IMR-90 (cell line): Measurements from ENCODE around the gene PLPP7. TPM values are rescaled to one million over a fixed set of nuclear protein-coding genes. Genes with fewer than 3 reads are reported as not detected.

Experiments used
- ATAC-seq: fragments of 200-7000 bp; cut with Tn5 transposase; 2 replicates; pipeline ENCODE4 v1.9.1; 2020; ENCODE audit warnings: low read depth, mild to moderate bottlenecking, moderate library complexity
- BruUV-seq: library from RNA; stranded (reverse); fragments of 400-500 nt; replicated peaks from 2 replicates; lab custom pipeline; 2021; lab: Mats Ljungman, UMichigan
- CTCF ChIA-PET: fragments of 300-600 bp; formaldehyde crosslinking; extraction: SDS; loops from one replicate; lab custom pipeline; 2021; ENCODE audit warnings: antibody characterized with exemption; lab: Yijun Ruan, JAX
- POLR2A ChIA-PET: fragments of 300-600 bp; sonication (Branson Sonifier 250); formaldehyde crosslinking; loops from one replicate; lab custom pipeline; 2022; ENCODE audit warnings: antibody characterized with exemption; ENCODE audit not compliant: unreplicated experiment; lab: Charles Lee
- DNase-seq: peaks from one replicate; pipeline ENCODE4 v3.0.0; 2013
- H2AFZ ChIP-seq: replicated peaks from 2 replicates; pipeline ENCODE3; 2013; ENCODE audit warnings: low read length, mild to moderate bottlenecking; ENCODE audit not compliant: poor library complexity
- H2AK5ac ChIP-seq: 2 replicates; pipeline ENCODE4 v1.6.1; 2013; ENCODE audit warnings: low read depth, low read length, inconsistent platforms
- H2AK9ac ChIP-seq: replicated peaks from 2 replicates; pipeline ENCODE3; 2013; ENCODE audit warnings: mild to moderate bottlenecking, low read depth, low read length, moderate library complexity; ENCODE audit not compliant: poor library complexity
- H2BK120ac ChIP-seq: 2 replicates; pipeline ENCODE4 v1.6.1; 2013; ENCODE audit warnings: low read depth, low read length, inconsistent platforms
- H2BK15ac ChIP-seq: 3 replicates; pipeline ENCODE4 v1.6.1; 2013; ENCODE audit warnings: low read depth, low read length, inconsistent platforms
- H2BK20ac ChIP-seq: 2 replicates; pipeline ENCODE4 v1.6.1; 2013; ENCODE audit warnings: low read depth, mild to moderate bottlenecking, inconsistent platforms, low read length, moderate library complexity
- H2BK5ac ChIP-seq: 2 replicates; pipeline ENCODE4 v1.6.1; 2013; ENCODE audit warnings: mild to moderate bottlenecking, low read depth, low read length, inconsistent platforms; ENCODE audit not compliant: poor library complexity, severe bottlenecking
- H3K14ac ChIP-seq: replicated peaks from 2 replicates; pipeline ENCODE4 v1.6.1; 2013; ENCODE audit warnings: low read depth, low read length, inconsistent platforms
- H3K18ac ChIP-seq: 2 replicates; pipeline ENCODE4 v1.6.1; 2013; ENCODE audit warnings: low read depth, low read length, control low read depth
- H3K23ac ChIP-seq: 2 replicates; pipeline ENCODE4 v1.6.1; 2013; ENCODE audit warnings: low read depth, low read length, inconsistent platforms
- H3K27ac ChIP-seq: 2 replicates; pipeline ENCODE4 v1.5.1; 2013; ENCODE audit warnings: mild to moderate bottlenecking, control low read depth, low read length; ENCODE audit not compliant: insufficient read depth
- H3K27me3 ChIP-seq: 2 replicates; pipeline ENCODE4 v1.6.1; 2013; ENCODE audit warnings: low read length; ENCODE audit not compliant: control insufficient read depth, insufficient read depth
- H3K36me3 ChIP-seq: 2 replicates; pipeline ENCODE4 v1.6.1; 2013; ENCODE audit warnings: low read length, mixed read lengths; ENCODE audit not compliant: control insufficient read depth, insufficient read depth
- H3K4ac ChIP-seq: 2 replicates; pipeline ENCODE4 v1.6.1; 2013; ENCODE audit warnings: low read depth, low read length, inconsistent platforms
- H3K4me1 ChIP-seq: 2 replicates; pipeline ENCODE4 v1.6.1; 2013; ENCODE audit warnings: low read length, mixed read lengths; ENCODE audit not compliant: control insufficient read depth, insufficient read depth
- H3K4me2 ChIP-seq: 2 replicates; pipeline ENCODE4 v1.6.1; 2013; ENCODE audit warnings: low read depth, mild to moderate bottlenecking, control low read depth, low read length, moderate library complexity
- H3K4me3 ChIP-seq: 2 replicates; pipeline ENCODE4 v1.5.1; 2013; ENCODE audit warnings: low read depth, mild to moderate bottlenecking, control low read depth, low read length, moderate library complexity; ENCODE audit not compliant: insufficient read depth
- H3K56ac ChIP-seq: 2 replicates; pipeline ENCODE4 v1.6.1; 2013; ENCODE audit warnings: low read length, inconsistent platforms; ENCODE audit not compliant: insufficient read depth; ENCODE audit errors: extremely low read depth
- H3K79me1 ChIP-seq, 2 experiments: 2 replicates each; pipeline ENCODE4 v1.6.1; 2013; ENCODE audit warnings: low read length in 2 of 2, inconsistent platforms in 1 of 2, low read depth in 1 of 2
- H3K9ac ChIP-seq: 2 replicates; pipeline ENCODE4 v1.6.1; 2013; ENCODE audit warnings: low read depth, low read length, control low read depth
- H3K9me1 ChIP-seq: 2 replicates; pipeline ENCODE4 v1.6.1; 2013; ENCODE audit warnings: low read length, inconsistent platforms; ENCODE audit not compliant: insufficient read depth
- H3K9me3 ChIP-seq: 2 replicates; pipeline ENCODE4 v1.6.1; 2013; ENCODE audit warnings: low read length; ENCODE audit not compliant: control insufficient read depth, insufficient read depth
- H4K20me1 ChIP-seq: 2 replicates; pipeline ENCODE4 v1.6.1; 2013; ENCODE audit warnings: low read length, inconsistent platforms; ENCODE audit not compliant: insufficient read depth
- H4K5ac ChIP-seq: 2 replicates; pipeline ENCODE4 v1.6.1; 2013; ENCODE audit warnings: mild to moderate bottlenecking, low read depth, low read length, control low read depth
- H4K8ac ChIP-seq, 2 experiments: 2 replicates each; pipeline ENCODE4 v1.6.1; 2013; ENCODE audit warnings: low read depth in 2 of 2, low read length in 2 of 2, control low read depth in 1 of 2, inconsistent platforms in 1 of 2
- H4K91ac ChIP-seq: 2 replicates; pipeline ENCODE4 v1.6.1; 2013; ENCODE audit warnings: low read depth, low read length, inconsistent platforms; ENCODE audit not compliant: insufficient read depth
- CHD1 ChIP-seq: IDR thresholded peaks from 2 replicates; pipeline ENCODE4 v1.6.1; 2012; ENCODE audit warnings: low read depth, low read length, improper control_type of control experiment
- ELK1 ChIP-seq: fragments of 150-350 bp; IDR thresholded peaks from 2 replicates; pipeline ENCODE4 v1.6.1; 2016; ENCODE audit warnings: low read depth, mild to moderate bottlenecking, low read length, moderate library complexity, borderline replicate concordance
- MXI1 ChIP-seq: IDR thresholded peaks from 2 replicates; pipeline ENCODE4 v1.6.1; 2012; ENCODE audit warnings: low read depth, mild to moderate bottlenecking, low read length, moderate library complexity, borderline replicate concordance
- POLR2A ChIP-seq: IDR thresholded peaks from 2 replicates; pipeline ENCODE4 v1.6.1; 2012; ENCODE audit warnings: mild to moderate bottlenecking, low read depth, low read length
- RFX5 ChIP-seq: IDR thresholded peaks from 2 replicates; pipeline ENCODE4 v1.8.0; 2012; ENCODE audit warnings: low read depth, mild to moderate bottlenecking, low read length, moderate library complexity
- USF2 ChIP-seq: fragments of 150-350 bp; IDR thresholded peaks from 2 replicates; pipeline ENCODE4 v1.6.1; 2017; ENCODE audit warnings: mild to moderate bottlenecking, antibody characterized with exemption, low read length, low read depth
- WGBS, 2 experiments: methylation state at CpG; one replicate each; pipeline versions ENCODE4 v1.1.5 to v1.1.7; 2013; ENCODE audit warnings: missing lambda C conversion rate in 2 of 2; ENCODE audit not compliant: insufficient read length in 1 of 2; ENCODE audit errors: extremely low coverage in 2 of 2; 5-methylcytosine and 5-hydroxymethylcytosine counted together
- dilution Hi-C: fragments of 300-500 bp; cut with HindIII; formaldehyde crosslinking; loops from one replicate; pipeline ENCODE4 v1.14.3; 2018; ENCODE audit warnings: low sequenced_read_pairs; ENCODE audit not compliant: unreplicated experiment
- in situ Hi-C: fragments of 300-500 bp; cut with MboI; formaldehyde crosslinking; loops from 3 replicates; pipeline ENCODE4 v1.14.3; 2019; ENCODE audit warnings: low sequenced_read_pairs, inconsistent platforms, mixed read lengths
- intact Hi-C: fragments of 100-400 bp; cut with micrococcal nuclease; formaldehyde crosslinking; loops from 2 replicates; pipeline ENCODE4 v1.10.0; 2022
- polyA plus RNA-seq, 3 experiments: library from polyadenylated mRNA; depleted of rRNA; stranded (reverse); fragments of >200 nt; gene quantifications; 2 replicates each; pipeline ENCODE4 v1.2.3, GENCODE V29; 2012; ENCODE audit warnings: low replicate concordance in 1 of 3
- total RNA-seq: library from RNA; depleted of rRNA; stranded (reverse); fragments of >200 nt; gene quantifications from 2 replicates; pipeline ENCODE4 v1.2.3, GENCODE V29; 2012

Gene PLPP7
- total and polyA plus RNA-seq, 2 of the 4 experiments (the other 2 are of a cell fraction), result 0.54 to 1.2 TPM

GRCh38 chr9:131299961-131300347, 10.4 kb downstream of the PLPP7 start:
- BruUV-seq, result no TSS peak
- H4K5ac ChIP-seq, result no peak overlapping the region

More at GRCh38 chr9:131299961-131300347, 10.4 kb downstream of the PLPP7 start:
- ChIA-PET CTCF (no interaction called here), POLR2A (no interaction called here)
- ATAC-seq (no peak), DNase-seq (no peak)
- no peak overlapping the region for H2BK5ac ChIP-seq
- H2BK20ac ChIP-seq, result no peak overlapping the region
- H3K4me3 ChIP-seq, result no peak overlapping the region
- H4K91ac ChIP-seq, result no peak overlapping the region
- H2AFZ ChIP-seq, result no peak overlapping the region
- H3K23ac ChIP-seq, result no peak overlapping the region
- no peak overlapping the region for H2AK5ac ChIP-seq
- H2AK9ac ChIP-seq, result no peak overlapping the region
- H3K27ac ChIP-seq, result no peak overlapping the region
- no peak overlapping the region for H3K4ac ChIP-seq
- no peak overlapping the region for H3K4me2 ChIP-seq
- no peak overlapping the region for H3K56ac ChIP-seq
- H3K9ac ChIP-seq, result no peak overlapping the region
- in situ Hi-C loops, result no loop called here
- no peaks in the 10 kb centered on the region; the same call in 1 of the 2 replicates for H4K20me1 ChIP-seq
- peaks cover 2% of the 10 kb centered on the region; the same call in 1 of the 2 replicates for H3K4me1 ChIP-seq
- no peak overlapping the region for H3K18ac ChIP-seq
- no peak for TF ChIP-seq USF2
- TF ChIP-seq CHD1, result no peak
- no peak for TF ChIP-seq POLR2A
- no peak for TF ChIP-seq RFX5
- TF ChIP-seq MXI1, result no peak
- TF ChIP-seq ELK1, result no peak
- peaks cover 6% of the 10 kb centered on the region; the same call in 1 of the 2 replicates for H3K27me3 ChIP-seq
- no peak overlapping the region for H3K14ac ChIP-seq
- intact Hi-C loops, result no loop called here
- dilution Hi-C loops, result no loop called here
- no peak overlapping the region for H4K8ac ChIP-seq
- H3K36me3 ChIP-seq, result no peaks in the 10 kb centered on the region
- H2BK15ac ChIP-seq, result no peak overlapping the region
- H2BK120ac ChIP-seq, result no peak overlapping the region
- H3K9me3 ChIP-seq, result no peaks in the 10 kb centered on the region
- no peaks in the 10 kb centered on the region for H3K79me1 ChIP-seq
- 83% methylated on average over 1 of the region's 5 CpGs; no CpG with 5 or more reads in 1 of the 2 experiments for WGBS, 2 experiments
- H3K9me1 ChIP-seq, result no peaks in the 10 kb centered on the region
